ENCODE results near the gene SERPINA12. TPM values are rescaled to one million over a fixed set of nuclear protein-coding genes. Genes with fewer than 3 reads are reported as not detected.

SERPINA12 gene
- total RNA-seq, 1 experiment from 2014 or later: not detected

- DNase-seq (ENCODE audit: low read depth, low spot score) (no peak), ATAC-seq (no peak)
- Histone ChIP-seq H3K79me2 (ENCODE audit: insufficient read depth, low read length) (no peaks in the 10 kb centered on the region), H3K4me3 (replicated peaks in 1 of 2; ENCODE audit: low read depth in 1 of 2, low read length in 2 of 2) (no peak overlapping the region), H3K27ac (ENCODE audit: low read depth, low read length) (no peak overlapping the region), H3K36me3 (ENCODE audit: control insufficient read depth in 1 of 2, insufficient read depth in 2 of 2, low read length in 2 of 2) (no peaks in the 10 kb centered on the region), H3K4me1 (ENCODE audit: control insufficient read depth in 1 of 2, insufficient read depth in 2 of 2, low read length in 2 of 2) (peaks cover 0 to 14% of the 10 kb centered on the region in 2 experiments; a peak in 2 of 4 replicates), H3K27me3 (ENCODE audit: insufficient read depth, low read length) (no peaks in the 10 kb centered on the region), H3K9ac (ENCODE audit: low read length) (no peak overlapping the region), H4K20me1 (ENCODE audit: insufficient read depth) (no peaks in the 10 kb centered on the region), H3K9me2 (ENCODE audit: insufficient read depth) (no peaks in the 10 kb centered on the region), H3K4me2 (ENCODE audit: low read length) (no peak overlapping the region), H3K9me3 (ENCODE audit: control insufficient read depth in 1 of 2, insufficient read depth in 1 of 2, low read depth in 1 of 2, low read length in 2 of 2) (no peaks in the 10 kb centered on the region), H2AFZ (ENCODE audit: low read depth, low read length, poor library complexity, severe bottlenecking) (no peak overlapping the region)
- TF ChIP-seq JUND (IDR thresholded peaks at IDR 0.05) (no peak), POLR2AphosphoS5 (IDR thresholded peaks at IDR 0.05; ENCODE audit: low read depth, low read length) (no peak), TCF7L2 (IDR thresholded peaks at IDR 0.05; ENCODE audit: borderline replicate concordance, extremely low read depth, insufficient read depth, insufficient read length) (no peak), CEBPB (IDR thresholded peaks at IDR 0.05; ENCODE audit: low read depth) (no peak), YY1 (IDR thresholded peaks at IDR 0.05; ENCODE audit: extremely low read depth, insufficient replicate concordance, low read depth, low read length) (no peak), REST (IDR thresholded peaks at IDR 0.05; ENCODE audit: low read depth) (no peak), EZH2phosphoT487 (IDR thresholded peaks at IDR 0.05; ENCODE audit: borderline replicate concordance) (no peak), MAX (IDR thresholded peaks at IDR 0.05) (no peak), ZNF274 (IDR thresholded peaks at IDR 0.05; ENCODE audit: low read depth, low read length) (no peak), SRF (IDR thresholded peaks at IDR 0.05; ENCODE audit: low read depth) (no peak), EGR1 (IDR thresholded peaks at IDR 0.05; ENCODE audit: low read depth) (no peak), SP1 (IDR thresholded peaks at IDR 0.05; ENCODE audit: low read depth) (no peak)
- TF ChIP-seq, protein P1, sequence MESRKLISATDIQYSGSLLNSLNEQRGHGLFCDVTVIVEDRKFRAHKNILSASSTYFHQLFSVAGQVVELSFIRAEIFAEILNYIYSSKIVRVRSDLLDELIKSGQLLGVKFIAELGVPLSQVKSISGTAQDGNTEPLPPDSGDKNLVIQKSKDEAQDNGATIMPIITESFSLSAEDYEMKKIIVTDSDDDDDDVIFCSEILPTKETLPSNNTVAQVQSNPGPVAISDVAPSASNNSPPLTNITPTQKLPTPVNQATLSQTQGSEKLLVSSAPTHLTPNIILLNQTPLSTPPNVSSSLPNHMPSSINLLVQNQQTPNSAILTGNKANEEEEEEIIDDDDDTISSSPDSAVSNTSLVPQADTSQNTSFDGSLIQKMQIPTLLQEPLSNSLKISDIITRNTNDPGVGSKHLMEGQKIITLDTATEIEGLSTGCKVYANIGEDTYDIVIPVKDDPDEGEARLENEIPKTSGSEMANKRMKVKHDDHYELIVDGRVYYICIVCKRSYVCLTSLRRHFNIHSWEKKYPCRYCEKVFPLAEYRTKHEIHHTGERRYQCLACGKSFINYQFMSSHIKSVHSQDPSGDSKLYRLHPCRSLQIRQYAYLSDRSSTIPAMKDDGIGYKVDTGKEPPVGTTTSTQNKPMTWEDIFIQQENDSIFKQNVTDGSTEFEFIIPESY (IDR thresholded peaks at IDR 0.05; ENCODE audit: extremely low read depth, insufficient replicate concordance, low read length): no peak
- BruUV-seq (replicated peaks): no TSS peak
- RAD21 ChIA-PET (ENCODE audit: low non-redundant PET in 1 of 2, low total read pairs in 2 of 2, uncharacterized antibody in 2 of 2, unreplicated experiment in 2 of 2): no interaction called here
- CTCF ChIA-PET: interaction anchor here (0.7 kb wide), 1 partner anchor 109 kb away, joined by 3 read pairs; no protein-coding TSS in a partner anchor
- intact Hi-C loops (cut with micrococcal nuclease): no loop called here
- POLR2A ChIA-PET: no interaction called here
Measured at GRCh38 chr14:94543449-94544124, 34.3 kb upstream of the SERPINA12 start.

All from HCT116 (cell line).